GM19239 (cell line): ENCODE measurements around the gene NFE2L3.
"Not testable (repeated sequence)": the region's sequence is repeated elsewhere in the genome, so short reads cannot be mapped to it uniquely, and the experiment has no call there.

Experiments
- DNase-seq: peaks from one replicate; pipeline ENCODE4 v3.0.0; 2011; ENCODE audit warnings: low spot score; ENCODE audit not compliant: insufficient read length
- FAIRE-seq: peaks from 2 replicates; lab custom pipeline; 2011; peaks lifted over from hg19 to GRCh38; lab: Jason Lieb, UNC

NFE2L3 gene

GRCh38 chr7:26184281-26185101 lies 32.5 kb downstream of the NFE2L3 start:
- peak; percentile 61 for FAIRE-seq
- DNase-seq = not testable (repeated sequence)

GRCh38 chr7:26185131-26185843 lies 33.3 kb downstream of the NFE2L3 start:
- FAIRE-seq (peak; percentile 82), DNase-seq (no peak)

- DNase-seq = no peak
These were observed 33.8 kb downstream of the NFE2L3 start for GRCh38 chr7:26185844-26186180.

GRCh38 chr7:26186364-26187311 lies 34.6 kb downstream of the NFE2L3 start:
- DNase-seq (no peak), FAIRE-seq (peak; percentile 83)

More at GRCh38 chr7:26185844-26186180, 33.8 kb downstream of the NFE2L3 start:
- FAIRE-seq = peak; percentile 8

- FAIRE-seq (peak; percentile 61), DNase-seq (no peak)
These were observed 35.6 kb downstream of the NFE2L3 start for GRCh38 chr7:26187380-26188205.

GRCh38 chr7:26188206-26188956 lies 36.4 kb downstream of the NFE2L3 start:
- DNase-seq (no peak), FAIRE-seq (peak; percentile 60)

GRCh38 chr7:26188957-26189541 lies 37.1 kb downstream of the NFE2L3 start:
- no peak for DNase-seq
- FAIRE-seq = peak; percentile 60

- DNase-seq (no peak), FAIRE-seq (no peak)
These were observed 37.7 kb downstream of the NFE2L3 start for GRCh38 chr7:26189697-26190096.

GRCh38 chr7:26190417-26190869 lies 38.4 kb downstream of the NFE2L3 start:
- DNase-seq = no peak
- peak; percentile 23 for FAIRE-seq

GRCh38 chr7:26191233-26191973 lies 39.4 kb downstream of the NFE2L3 start:
- DNase-seq (no peak), FAIRE-seq (no peak)

GRCh38 chr7:26191974-26192479 lies 40.0 kb downstream of the NFE2L3 start:
- DNase-seq (no peak), FAIRE-seq (no peak)

GRCh38 chr7:26192485-26193087 lies 40.6 kb downstream of the NFE2L3 start:
- FAIRE-seq (no peak), DNase-seq (no peak)

- DNase-seq = no peak
- FAIRE-seq = no peak
These were observed 41.6 kb downstream of the NFE2L3 start for GRCh38 chr7:26193432-26194207.

- FAIRE-seq, DNase-seq: not testable (repeated sequence)
These were observed 42.8 kb downstream of the NFE2L3 start for GRCh38 chr7:26194764-26195163.

GRCh38 chr7:26195182-26195581 lies 43.2 kb downstream of the NFE2L3 start:
- FAIRE-seq = no peak
- DNase-seq = no peak

- DNase-seq (no peak), FAIRE-seq (no peak)
These were observed 44.1 kb downstream of the NFE2L3 start for GRCh38 chr7:26195867-26196657.
